HG03575 (cell line): ENCODE measurements around the gene HACD4.

Experiments
- ATAC-seq: cut with Tn5 transposase; IDR thresholded peaks from one replicate; pipeline ENCODE4 v1.9.1; 2021; ENCODE audit not compliant: unreplicated experiment, insufficient number of reproducible peaks, low FRiP score; ENCODE audit errors: extremely low read depth

The HACD4 gene

GRCh38 chr9:21031091-21031807, at the start of gene HACD4:
Gene HACD4, minus strand, starts transcription at chr9:21031640. Its CDS starts 50 bp downstream, at chr9:21031590.
- no peak for ATAC-seq

DNA sequence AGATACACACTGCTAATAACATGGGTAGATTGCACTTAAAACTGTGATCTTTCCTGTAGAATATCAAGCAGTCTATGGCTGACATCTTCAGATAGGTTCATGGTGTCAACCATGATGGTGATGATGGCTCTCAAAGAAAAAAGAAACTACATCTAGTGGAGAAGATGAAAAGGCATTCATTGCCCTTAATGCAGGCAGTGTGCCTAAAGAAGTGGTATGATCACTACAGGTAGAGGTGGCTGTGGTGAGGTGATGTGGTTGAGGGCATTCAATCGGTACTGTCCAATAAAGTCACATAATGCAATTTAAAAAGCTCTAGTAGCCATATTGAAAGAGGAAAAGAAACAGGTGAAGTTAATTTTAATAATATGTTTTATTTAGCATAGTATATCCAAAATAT, 49.4 kb upstream of the HACD4 start:
- no peak for ATAC-seq

- ATAC-seq, result no peak
These were observed 47.3 kb upstream of the HACD4 start for GRCh38 chr9:21078702-21079101.

DNA sequence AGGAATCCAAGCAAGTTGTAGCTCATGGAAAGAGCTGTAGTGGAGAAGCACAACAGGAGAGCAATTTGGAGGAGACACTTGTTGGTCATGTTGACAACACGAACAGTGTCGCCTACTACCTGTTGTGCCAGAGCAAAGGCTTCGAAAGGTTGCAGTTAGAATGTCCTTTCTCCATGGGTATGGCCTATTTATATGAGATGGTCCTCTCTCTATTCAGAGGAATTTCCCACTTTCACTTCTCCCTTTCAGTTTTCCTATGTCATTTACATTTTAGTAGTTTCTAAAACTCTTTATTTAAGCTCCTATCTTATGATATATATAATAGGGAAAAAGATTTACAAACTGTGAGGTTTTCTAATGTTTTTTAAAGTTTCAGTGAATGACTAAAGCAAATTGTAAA, 46.3 kb upstream of the HACD4 start, which contains the start of gene IFNB1:
Gene IFNB1, minus strand, starts transcription at position 162 of the 400 bp plus-strand sequence. Its CDS starts 73 bp downstream, at position 89.
- ATAC-seq, result no peak

- ATAC-seq, result no peak
These were observed 44.0 kb upstream of the HACD4 start for GRCh38 chr9:21075484-21075883.

- no peak for ATAC-seq
These were observed 39.5 kb upstream of the HACD4 start for GRCh38 chr9:21070906-21071305.

DNA sequence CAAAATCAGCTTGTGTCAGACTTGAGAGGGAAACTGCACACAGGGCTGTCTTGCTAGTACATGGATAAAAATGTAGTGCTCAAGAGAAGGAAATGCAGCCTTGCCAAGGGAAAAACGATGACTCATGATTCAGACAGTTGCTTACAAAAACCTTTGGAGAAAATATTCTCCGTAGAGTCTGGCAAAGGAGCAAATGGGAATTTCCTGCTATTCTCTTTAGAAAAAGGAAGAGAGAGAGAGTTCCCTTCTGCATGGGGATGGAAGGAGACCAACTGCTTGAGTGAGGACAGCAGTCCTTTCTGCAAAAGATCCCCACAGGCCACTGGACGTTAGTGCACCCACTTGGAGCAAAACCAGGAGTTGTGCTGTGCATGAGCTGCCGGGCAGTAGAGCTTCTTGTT, 38.7 kb upstream of the HACD4 start:
- no peak for ATAC-seq

GRCh38 chr9:21060919-21061561, 29.6 kb upstream of the HACD4 start:
- ATAC-seq, result no peak

GRCh38 chr9:21056931-21057330, 25.5 kb upstream of the HACD4 start:
- ATAC-seq, result no peak

DNA sequence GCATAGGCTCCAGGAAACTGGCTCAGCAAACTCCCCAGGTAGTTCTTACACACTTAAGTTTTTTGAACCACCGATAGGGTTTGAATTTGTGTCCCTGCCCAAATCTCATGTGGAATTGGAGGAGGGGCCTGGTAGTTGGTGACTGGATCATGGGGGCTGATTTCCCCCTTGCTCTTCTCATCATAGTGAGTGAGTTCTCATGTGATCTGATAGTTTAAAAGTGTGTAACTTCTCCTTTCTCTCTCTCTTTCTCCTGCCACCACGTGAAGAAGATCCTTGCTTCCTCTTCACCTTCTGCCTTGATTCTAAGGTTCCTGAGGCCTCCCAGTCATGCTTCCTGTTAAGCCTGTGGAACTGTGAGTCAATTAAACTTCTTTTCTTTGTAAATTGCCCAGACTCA, 22.4 kb upstream of the HACD4 start:
- no peak for ATAC-seq

DNA sequence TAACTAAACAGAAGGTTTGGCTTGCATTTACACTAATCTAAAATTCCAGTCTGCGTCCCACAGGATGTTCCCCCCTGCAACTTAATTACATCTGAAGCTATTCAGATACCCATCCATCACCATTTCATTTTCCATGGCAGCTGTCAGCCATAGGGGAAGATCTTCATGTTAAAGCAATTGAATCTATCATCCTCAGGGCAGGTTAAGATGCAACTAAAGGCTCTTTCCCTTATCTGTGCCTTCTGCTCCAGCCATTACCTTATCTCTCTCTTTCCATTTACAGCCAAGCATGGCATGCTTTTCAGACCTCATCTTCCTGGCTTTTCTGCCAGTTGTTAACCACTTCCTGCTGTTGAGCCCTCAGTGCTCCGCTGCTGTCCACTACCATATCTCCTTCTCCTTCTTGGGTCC, 15.8 kb upstream of the HACD4 start:
- no peak for ATAC-seq

- ATAC-seq, result no peak
These were observed 12.4 kb upstream of the HACD4 start for GRCh38 chr9:21043841-21044240.

GRCh38 chr9:21042466-21042865, 11.0 kb upstream of the HACD4 start:
- no peak for ATAC-seq

DNA sequence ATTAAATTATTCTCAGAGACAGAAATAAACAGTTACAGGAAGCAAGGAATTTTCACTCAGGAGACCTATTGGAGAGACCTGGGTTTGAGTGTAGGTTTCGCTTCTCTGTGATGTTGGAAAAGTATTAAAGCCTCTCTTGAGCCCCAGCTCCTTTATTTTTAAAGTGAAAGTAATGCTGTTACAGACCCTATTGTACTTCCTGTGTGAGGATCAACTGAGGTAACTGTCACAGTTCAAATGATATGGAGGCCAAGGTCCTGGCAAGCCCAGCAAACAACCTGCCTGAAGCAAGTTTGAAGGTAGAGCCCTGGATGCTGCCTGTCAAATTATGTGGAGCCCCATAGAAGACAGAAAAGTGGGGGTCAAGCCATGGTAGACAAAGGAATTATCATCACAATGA, 7.9 kb upstream of the HACD4 start:
- no peak for ATAC-seq

- no peak for ATAC-seq
These were observed 5.8 kb upstream of the HACD4 start for GRCh38 chr9:21037278-21037677.

- ATAC-seq, result no peak
These were observed 356 bp upstream of the HACD4 start for GRCh38 chr9:21031808-21032183.

GRCh38 chr9:21030389-21031035, 928 bp downstream of the HACD4 start:
- ATAC-seq, result peak; percentile 84

DNA sequence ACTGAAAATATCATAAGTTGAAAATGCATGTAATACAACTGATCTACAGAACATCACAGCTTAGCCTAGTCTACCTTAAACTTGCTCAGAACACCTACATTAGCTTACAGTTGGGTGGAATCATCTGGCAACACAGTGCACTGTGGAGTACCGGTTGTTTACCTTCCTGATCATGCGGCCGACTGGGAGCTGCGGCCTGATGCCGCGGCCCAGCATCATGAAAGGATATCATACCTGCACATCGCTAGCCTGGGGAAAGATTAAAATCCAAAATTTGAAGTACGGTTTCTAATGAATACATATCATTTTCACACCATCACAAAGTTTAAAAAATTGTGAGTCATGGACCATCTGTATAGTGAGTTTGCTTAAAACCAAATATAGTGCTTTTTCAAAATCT, 1.8 kb downstream of the HACD4 start:
- ATAC-seq, result no peak

DNA sequence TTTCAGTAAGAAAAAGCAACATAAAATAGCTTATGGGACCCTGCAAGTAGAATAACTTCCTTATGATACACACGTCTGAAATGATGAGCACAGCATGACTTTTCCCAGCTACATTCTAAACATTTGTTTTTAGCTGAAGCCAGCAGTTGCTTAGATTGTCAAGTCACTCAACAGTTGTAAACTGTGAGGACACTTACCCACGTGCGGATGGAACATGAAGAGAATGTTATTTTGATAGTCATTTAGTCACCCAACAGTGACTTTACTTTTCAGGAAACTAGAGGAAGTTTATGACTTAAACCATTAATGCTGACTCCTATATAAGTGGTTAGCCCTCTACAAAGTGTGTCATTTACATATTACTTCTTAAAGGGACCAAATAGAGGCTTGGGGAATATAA, 3.0 kb downstream of the HACD4 start:
- no peak for ATAC-seq

- no peak for ATAC-seq
These were observed 4.1 kb downstream of the HACD4 start for GRCh38 chr9:21027295-21027694.
